ENCODE results near the gene SPTSSA. TPM values are rescaled to one million over a fixed set of nuclear protein-coding genes. Genes with fewer than 3 reads are reported as not detected.
"Not testable (repeated sequence)": the region's sequence is repeated elsewhere in the genome, so short reads cannot be mapped to it uniquely, and the experiment has no call there.

Gene SPTSSA, protein sequence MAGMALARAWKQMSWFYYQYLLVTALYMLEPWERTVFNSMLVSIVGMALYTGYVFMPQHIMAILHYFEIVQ
- 17.4 and 20.2 TPM in 2 replicates for total RNA-seq
- long read RNA-seq, transcript SPTSSA-201 (2 exons, 2,777 nt) = major isoform, 57 of 59 reads
- long read RNA-seq, partial matches to known transcripts = 0 of 59 reads
- long read RNA-seq, other reads (novel, unspliced or antisense) = 2 of 59 reads

DNA sequence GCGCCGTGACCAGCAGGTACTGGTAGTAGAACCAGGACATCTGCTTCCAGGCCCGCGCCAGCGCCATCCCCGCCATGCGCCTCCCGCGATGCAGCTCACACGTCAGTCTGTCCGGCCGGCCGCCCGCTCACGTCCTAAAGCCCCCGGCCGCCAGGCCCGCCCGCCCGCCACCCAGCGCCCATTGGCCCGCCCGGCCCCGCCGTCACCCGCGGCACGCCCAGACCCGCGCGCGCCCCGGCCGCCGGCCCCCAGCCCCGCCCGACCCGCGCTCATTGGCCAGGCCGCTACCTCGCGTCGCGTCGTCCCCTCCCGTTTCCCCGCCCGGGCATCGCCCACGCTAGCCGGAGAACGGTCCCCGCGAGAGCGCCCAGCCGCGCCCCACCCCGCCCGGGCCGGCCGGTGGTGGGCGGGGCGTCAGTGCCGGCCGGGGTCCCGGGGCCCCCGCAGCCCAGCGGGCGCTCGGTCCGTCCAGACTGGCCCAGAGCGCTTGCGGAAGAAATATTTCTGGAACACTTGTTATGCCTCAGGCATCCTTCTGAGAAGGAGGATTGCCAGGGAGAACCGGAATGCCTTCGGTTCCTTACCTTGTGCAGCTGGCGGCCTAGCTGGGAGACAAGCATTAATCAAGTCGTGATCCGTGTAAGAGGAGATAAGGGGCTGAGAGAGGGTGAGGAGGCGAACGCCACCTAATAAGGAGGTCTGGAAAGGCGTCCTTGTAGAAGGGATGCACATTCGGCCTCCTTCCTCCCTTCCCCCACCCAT, at the start of gene SPTSSA:
Gene SPTSSA, minus strand, starts transcription at position 109 of the 762 bp plus-strand sequence. Its CDS starts 33 bp downstream, at position 76.
- Mint-ChIP-seq H3K27me3 (no peaks in the 10 kb centered on the region), H3K36me3 (ENCODE audit: insufficient read depth) (peaks cover 2% of the 10 kb centered on the region), H3K9me3 (ENCODE audit: low read depth) (no peaks in the 10 kb centered on the region), H3K4me3 (ENCODE audit: low read depth) (peak within 1 kb of the TSS; percentile 88), H3K4me1 (ENCODE audit: low read depth) (peaks cover 19% of the 10 kb centered on the region), H3K27ac (peak within 1 kb of the TSS; percentile 97)
- peak; percentile 88 for DNase-seq (ENCODE audit: low spot score, unreplicated experiment)
- TF ChIP-seq, protein P1, sequence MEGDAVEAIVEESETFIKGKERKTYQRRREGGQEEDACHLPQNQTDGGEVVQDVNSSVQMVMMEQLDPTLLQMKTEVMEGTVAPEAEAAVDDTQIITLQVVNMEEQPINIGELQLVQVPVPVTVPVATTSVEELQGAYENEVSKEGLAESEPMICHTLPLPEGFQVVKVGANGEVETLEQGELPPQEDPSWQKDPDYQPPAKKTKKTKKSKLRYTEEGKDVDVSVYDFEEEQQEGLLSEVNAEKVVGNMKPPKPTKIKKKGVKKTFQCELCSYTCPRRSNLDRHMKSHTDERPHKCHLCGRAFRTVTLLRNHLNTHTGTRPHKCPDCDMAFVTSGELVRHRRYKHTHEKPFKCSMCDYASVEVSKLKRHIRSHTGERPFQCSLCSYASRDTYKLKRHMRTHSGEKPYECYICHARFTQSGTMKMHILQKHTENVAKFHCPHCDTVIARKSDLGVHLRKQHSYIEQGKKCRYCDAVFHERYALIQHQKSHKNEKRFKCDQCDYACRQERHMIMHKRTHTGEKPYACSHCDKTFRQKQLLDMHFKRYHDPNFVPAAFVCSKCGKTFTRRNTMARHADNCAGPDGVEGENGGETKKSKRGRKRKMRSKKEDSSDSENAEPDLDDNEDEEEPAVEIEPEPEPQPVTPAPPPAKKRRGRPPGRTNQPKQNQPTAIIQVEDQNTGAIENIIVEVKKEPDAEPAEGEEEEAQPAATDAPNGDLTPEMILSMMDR (IDR thresholded peaks at IDR 0.05; ENCODE audit: unreplicated experiment) = no peak

DNA sequence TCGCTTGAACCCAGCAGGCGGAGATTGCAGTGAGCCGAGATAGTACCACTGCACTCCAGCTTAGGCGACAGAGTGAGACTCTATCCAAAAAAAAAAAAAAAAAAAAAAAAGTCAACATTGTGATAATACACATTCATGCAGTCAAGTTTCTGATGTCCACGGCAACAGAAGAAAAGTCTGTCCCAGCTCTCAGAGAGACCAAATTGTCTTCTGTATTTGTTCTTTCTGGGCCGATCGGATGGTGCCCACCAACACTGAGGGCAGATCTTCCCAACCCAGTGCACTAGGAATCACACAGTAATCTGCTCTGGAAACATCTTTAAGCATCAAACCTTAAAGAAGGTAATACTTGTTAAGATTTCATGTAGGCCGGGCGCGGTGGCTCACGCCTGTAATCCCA, 45.8 kb upstream of the SPTSSA start:
- no peak for DNase-seq (ENCODE audit: low spot score, unreplicated experiment)
- TF ChIP-seq, protein P1 (IDR thresholded peaks at IDR 0.05; ENCODE audit: unreplicated experiment) = no peak
- Mint-ChIP-seq H3K4me1 (ENCODE audit: low read depth) (peaks cover 7% of the 10 kb centered on the region), H3K36me3 (ENCODE audit: insufficient read depth) (no peaks in the 10 kb centered on the region), H3K27me3 (no peaks in the 10 kb centered on the region), H3K9me3 (ENCODE audit: low read depth) (no peaks in the 10 kb centered on the region), H3K27ac (no peak overlapping the region), H3K4me3 (ENCODE audit: low read depth) (no peak overlapping the region)

DNA sequence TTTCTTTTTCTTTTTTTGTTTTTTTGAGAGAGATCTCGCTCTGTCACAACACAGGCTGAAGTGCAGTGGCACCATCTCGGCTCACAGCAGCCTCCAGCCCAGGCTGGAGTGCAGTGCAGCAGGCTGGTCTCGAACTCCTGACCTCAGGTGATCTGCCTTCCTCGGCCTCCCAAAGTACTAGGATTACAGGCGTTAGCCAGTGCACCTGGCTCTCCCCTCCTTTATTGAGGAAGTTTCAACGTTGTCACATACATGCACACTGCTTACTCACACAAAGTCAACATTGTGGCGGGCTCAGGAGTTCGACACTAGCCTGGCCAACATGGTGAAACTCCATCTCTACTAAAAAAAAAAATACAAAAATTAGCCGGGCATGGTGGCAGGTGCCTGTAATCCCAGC, 45.4 kb upstream of the SPTSSA start:
- peaks cover 7% of the 10 kb centered on the region for H3K4me1 Mint-ChIP-seq (ENCODE audit: low read depth)
- TF ChIP-seq, protein P1 (IDR thresholded peaks at IDR 0.05; ENCODE audit: unreplicated experiment) = no peak
- H3K36me3 Mint-ChIP-seq (ENCODE audit: insufficient read depth) = no peaks in the 10 kb centered on the region
- H3K27me3 Mint-ChIP-seq = no peaks in the 10 kb centered on the region
- no peak for DNase-seq (ENCODE audit: low spot score, unreplicated experiment)
- H3K27ac Mint-ChIP-seq = no peak overlapping the region
- no peak overlapping the region for H3K4me3 Mint-ChIP-seq (ENCODE audit: low read depth)
- no peaks in the 10 kb centered on the region for H3K9me3 Mint-ChIP-seq (ENCODE audit: low read depth)

DNA sequence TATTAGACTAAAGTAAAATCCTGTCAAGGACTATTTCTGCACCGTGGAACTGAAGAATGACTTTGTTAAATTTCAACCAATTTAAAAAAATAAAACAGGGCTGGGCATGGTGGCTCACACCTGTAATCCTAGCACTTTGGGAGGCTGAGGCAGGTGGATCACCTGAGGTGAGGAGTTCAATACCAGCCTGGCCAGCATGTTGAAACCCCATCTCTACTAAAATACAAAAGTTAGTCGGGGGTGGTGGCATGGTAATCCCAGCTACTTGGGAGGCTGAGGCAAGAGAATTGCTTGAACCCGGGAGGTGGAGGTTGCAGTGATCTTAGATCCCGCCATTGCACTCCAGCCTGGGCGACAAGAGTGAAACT, 43.1 kb upstream of the SPTSSA start:
- not testable (repeated sequence) for H3K4me3 Mint-ChIP-seq (ENCODE audit: low read depth); H3K27ac Mint-ChIP-seq; H3K9me3 Mint-ChIP-seq (ENCODE audit: low read depth); H3K36me3 Mint-ChIP-seq (ENCODE audit: insufficient read depth); DNase-seq (ENCODE audit: low spot score, unreplicated experiment); H3K4me1 Mint-ChIP-seq (ENCODE audit: low read depth); H3K27me3 Mint-ChIP-seq

DNA sequence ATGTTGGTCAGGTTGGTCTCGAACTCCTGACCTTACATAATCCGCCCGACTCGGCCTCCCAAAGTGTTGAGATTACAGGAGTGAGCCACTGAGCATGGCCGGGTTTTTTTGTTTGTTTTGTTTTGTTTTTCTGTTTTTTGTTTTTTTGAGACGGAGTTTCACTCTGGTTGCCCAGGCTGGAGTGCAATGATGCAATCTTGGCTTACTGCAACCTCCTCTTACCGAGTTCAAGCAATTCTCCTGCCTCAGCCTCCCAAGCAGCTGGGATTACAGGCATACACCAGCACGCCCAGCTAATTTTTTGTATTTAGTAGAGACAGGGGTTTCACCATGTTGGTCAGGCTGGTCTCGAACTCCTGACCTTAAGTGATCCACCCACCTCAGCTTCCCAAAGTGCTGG, 42.0 kb upstream of the SPTSSA start:
- H3K36me3 Mint-ChIP-seq (ENCODE audit: insufficient read depth); H3K27ac Mint-ChIP-seq; H3K9me3 Mint-ChIP-seq (ENCODE audit: low read depth); H3K27me3 Mint-ChIP-seq; H3K4me3 Mint-ChIP-seq (ENCODE audit: low read depth); H3K4me1 Mint-ChIP-seq (ENCODE audit: low read depth); DNase-seq (ENCODE audit: low spot score, unreplicated experiment): not testable (repeated sequence)

DNA sequence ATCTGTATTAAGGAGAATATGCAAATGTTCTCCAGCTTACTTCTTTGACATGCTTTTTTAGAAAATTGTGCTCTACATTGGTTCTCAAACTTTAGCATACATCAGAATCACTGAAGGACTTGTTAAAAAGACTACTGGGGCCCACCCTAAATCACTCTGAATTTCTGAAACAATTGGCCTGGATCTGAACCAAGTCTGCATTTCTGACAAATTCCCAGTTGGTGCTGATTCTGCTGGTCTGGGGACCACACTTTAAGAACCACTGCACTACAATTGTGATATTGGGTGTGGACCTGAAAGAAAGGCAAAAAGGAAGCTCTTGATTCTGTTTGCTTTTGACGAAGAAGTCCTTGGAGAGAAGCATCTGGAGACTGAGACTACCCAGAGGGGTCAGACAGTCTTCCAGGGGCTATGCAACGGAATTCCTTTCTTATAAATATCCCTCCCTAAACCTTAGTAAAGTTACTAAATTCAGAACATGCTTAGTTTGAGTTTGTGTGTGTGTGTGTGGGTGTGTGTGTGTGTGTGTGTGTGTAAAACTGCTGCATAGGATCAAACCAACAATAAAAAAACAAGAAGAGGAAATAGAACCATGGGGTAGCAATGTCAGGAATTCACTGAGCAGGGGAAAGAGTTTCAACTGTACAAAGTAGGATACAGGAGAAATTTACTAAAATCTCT, 40.6 kb upstream of the SPTSSA start:
- TF ChIP-seq, protein P1 (IDR thresholded peaks at IDR 0.05; ENCODE audit: unreplicated experiment) = no peak
- Mint-ChIP-seq H3K36me3 (ENCODE audit: insufficient read depth) (no peaks in the 10 kb centered on the region), H3K4me3 (ENCODE audit: low read depth) (no peak overlapping the region), H3K27ac (peak overlapping the region; percentile 15), H3K4me1 (ENCODE audit: low read depth) (peaks cover 7% of the 10 kb centered on the region), H3K9me3 (ENCODE audit: low read depth) (no peaks in the 10 kb centered on the region), H3K27me3 (no peaks in the 10 kb centered on the region)
- no peak for DNase-seq (ENCODE audit: low spot score, unreplicated experiment)

Data from progenitor cell of endocrine pancreas (in vitro differentiated cells).